RWPE1 (cell line): ENCODE measurements around the gene OAF.

Experiments
- CTCF ChIA-PET: fragments of 350-600 bp; sonication (Branson Sonifier 250); formaldehyde crosslinking; extraction: SDS; loops from one replicate; lab custom pipeline; 2021; lab: Yijun Ruan, JAX
- POLR2A ChIA-PET: fragments of 400-600 bp; formaldehyde crosslinking; extraction: SDS; loops from one replicate; lab custom pipeline; 2020; ENCODE audit warnings: antibody characterized with exemption; ENCODE audit not compliant: low non-redundant PET; lab: Yijun Ruan, JAX
- DNase-seq: peaks from one replicate; pipeline ENCODE4 v3.0.0; 2012; ENCODE audit warnings: low spot score
- H3K27ac ChIP-seq: fragments of 450-650 bp; 2 replicates; pipeline ENCODE4 v1.5.1; 2017
- CTCF ChIP-seq: fragments of 450-650 bp; conservative IDR thresholded peaks from 2 replicates; pipeline ENCODE4 v1.5.1; 2017; ENCODE audit warnings: low read depth, mild to moderate bottlenecking

Gene OAF

GRCh38 chr11:120214581-120214980 lies 3.7 kb downstream of the OAF start:
- CTCF ChIA-PET: interaction anchor here (1.1 kb wide), 1 partner anchor 86 kb away, joined by 3 read pairs; no protein-coding TSS in a partner anchor
- POLR2A ChIA-PET: no interaction called here
- TF ChIP-seq CTCF: no peak
- no peak overlapping the region for H3K27ac ChIP-seq
- DNase-seq: no peak

GRCh38 chr11:120215634-120216033 lies 4.8 kb downstream of the OAF start:
- H3K27ac ChIP-seq: no peak overlapping the region
- no peak for DNase-seq
- POLR2A ChIA-PET: no interaction called here
- no peak for TF ChIP-seq CTCF
- CTCF ChIA-PET: no interaction called here

- DNase-seq: no peak
- no peak for TF ChIP-seq CTCF
- ChIA-PET POLR2A (no interaction called here), CTCF (no interaction called here)
- no peak overlapping the region for H3K27ac ChIP-seq
These were observed 5.7 kb downstream of the OAF start for GRCh38 chr11:120216426-120217102.

- no peak overlapping the region for H3K27ac ChIP-seq
- ChIA-PET CTCF (no interaction called here), POLR2A (no interaction called here)
- DNase-seq: no peak
- no peak for TF ChIP-seq CTCF
These were observed 6.7 kb downstream of the OAF start for GRCh38 chr11:120217526-120217925.

- TF ChIP-seq CTCF: no peak
- H3K27ac ChIP-seq: no peak overlapping the region
- DNase-seq: no peak
- POLR2A ChIA-PET: no interaction called here
- CTCF ChIA-PET: no interaction called here
These were observed 7.3 kb downstream of the OAF start for GRCh38 chr11:120217941-120218694.

GRCh38 chr11:120218695-120219033 lies 7.8 kb downstream of the OAF start:
- no peak for TF ChIP-seq CTCF
- no peak for DNase-seq
- ChIA-PET POLR2A (no interaction called here), CTCF (no interaction called here)
- no peak overlapping the region for H3K27ac ChIP-seq
